DOHH2 (cell line): ENCODE data around the gene ADAMTS13.

Source experiments
- H3F3A ChIP-seq: fragments of 200-600 bp; sonication (generic), shearing (Covaris generic); 2 replicates; pipeline ENCODE4 v1.6.0; 2016; ENCODE audit warnings: antibody characterized with exemption, mild to moderate bottlenecking; ENCODE audit not compliant: control insufficient read depth, insufficient read depth
- H3K27ac ChIP-seq: fragments of 200-600 bp; sonication (generic); 2 replicates; pipeline ENCODE4 v1.5.1; 2014; ENCODE audit warnings: low read depth, mild to moderate bottlenecking, low read length, moderate library complexity
- H3K27me3 ChIP-seq: fragments of 200-600 bp; sonication (generic); 2 replicates; pipeline ENCODE4 v1.6.1; 2014; ENCODE audit warnings: mild to moderate bottlenecking, low read length, mixed read lengths; ENCODE audit not compliant: control insufficient read depth
- H3K36me3 ChIP-seq: fragments of 200-600 bp; sonication (generic); 2 replicates; pipeline ENCODE4 v1.6.1; 2014; ENCODE audit warnings: mild to moderate bottlenecking, low read length, moderate library complexity, mixed read lengths; ENCODE audit not compliant: control insufficient read depth
- H3K4me1 ChIP-seq: fragments of 200-600 bp; sonication (generic); 2 replicates; pipeline ENCODE4 v1.6.1; 2014; ENCODE audit warnings: mild to moderate bottlenecking, low read length, mixed read lengths; ENCODE audit not compliant: control insufficient read depth
- H3K4me2 ChIP-seq: fragments of 200-600 bp; sonication (generic); 2 replicates; pipeline ENCODE4 v1.6.0; 2014; ENCODE audit warnings: mild to moderate bottlenecking, low read length, moderate library complexity
- H3K4me3 ChIP-seq: fragments of 200-600 bp; sonication (generic); 2 replicates; pipeline ENCODE4 v1.5.1; 2014; ENCODE audit warnings: mild to moderate bottlenecking, low read length, mixed read lengths
- H3K79me2 ChIP-seq: fragments of 200-600 bp; sonication (generic); 2 replicates; pipeline ENCODE4 v1.6.1; 2014; ENCODE audit warnings: mild to moderate bottlenecking, low read length, mixed read lengths; ENCODE audit not compliant: control insufficient read depth
- H3K9me2 ChIP-seq: fragments of 200-600 bp; sonication (generic); replicated peaks from 2 replicates; pipeline ENCODE4 v1.6.1; 2014; ENCODE audit warnings: mild to moderate bottlenecking, low read length, mixed read lengths; ENCODE audit not compliant: control insufficient read depth
- H3K9me3 ChIP-seq: fragments of 200-600 bp; sonication (generic); 2 replicates; pipeline ENCODE4 v1.6.1; 2014; ENCODE audit warnings: antibody characterized with exemption, low read length, mixed read lengths; ENCODE audit not compliant: control insufficient read depth, insufficient read depth
- H4K20me1 ChIP-seq: fragments of 200-600 bp; sonication (generic); 2 replicates; pipeline ENCODE4 v1.6.0; 2014; ENCODE audit warnings: low read depth, mild to moderate bottlenecking, antibody characterized with exemption, low read length, moderate library complexity; ENCODE audit not compliant: control insufficient read depth, insufficient read depth
- CTCF ChIP-seq: fragments of 200-600 bp; sonication (generic); IDR thresholded peaks from one replicate; pipeline ENCODE4 v1.5.1; 2014; ENCODE audit warnings: antibody characterized with exemption, mild to moderate bottlenecking, low read depth, low read length; ENCODE audit not compliant: poor library complexity, severe bottlenecking
- EZH2phosphoT487 ChIP-seq: fragments of 200-600 bp; sonication (generic); IDR thresholded peaks from 2 replicates; pipeline ENCODE4 v1.6.1; 2017; ENCODE audit warnings: borderline replicate concordance, mild to moderate bottlenecking, antibody characterized with exemption, low read length, moderate library complexity, mixed read lengths

The ADAMTS13 gene

GRCh38 chr9:133382507-133383141, 39.5 kb upstream of the ADAMTS13 start:
- Histone ChIP-seq H3K79me2 (no peaks in the 10 kb centered on the region), H4K20me1 (no peaks in the 10 kb centered on the region), H3K4me1 (peaks cover 8% of the 10 kb centered on the region), H3K4me3 (no peak overlapping the region), H3K9me3 (peaks cover 10% of the 10 kb centered on the region; the same call in 1 of the 2 replicates), H3K36me3 (no peaks in the 10 kb centered on the region), H3F3A (no peaks in the 10 kb centered on the region), H3K9me2 (no peaks in the 10 kb centered on the region), H3K4me2 (no peak overlapping the region), H3K27me3 (peaks cover 5% of the 10 kb centered on the region; the same call in 1 of the 2 replicates), H3K27ac (no peak overlapping the region)
- TF ChIP-seq EZH2phosphoT487 = no peak
- no peak for TF ChIP-seq CTCF

- Histone ChIP-seq H3K9me3 (peaks cover 10% of the 10 kb centered on the region; the same call in 1 of the 2 replicates), H3K27ac (no peak overlapping the region), H3K9me2 (no peaks in the 10 kb centered on the region), H4K20me1 (no peaks in the 10 kb centered on the region), H3K79me2 (no peaks in the 10 kb centered on the region), H3K36me3 (no peaks in the 10 kb centered on the region), H3F3A (no peaks in the 10 kb centered on the region), H3K4me2 (no peak overlapping the region), H3K4me3 (no peak overlapping the region), H3K4me1 (no peaks in the 10 kb centered on the region; the same call in 1 of the 2 replicates), H3K27me3 (no peaks in the 10 kb centered on the region; the same call in 1 of the 2 replicates)
- no peak for TF ChIP-seq EZH2phosphoT487
- TF ChIP-seq CTCF = no peak
Measured at GRCh38 chr9:133383438-133383837, 38.7 kb upstream of the ADAMTS13 start.

- Histone ChIP-seq H3K4me1 (no peaks in the 10 kb centered on the region), H3K4me2 (no peak overlapping the region), H3K9me3 (peaks cover 10% of the 10 kb centered on the region; the same call in 1 of the 2 replicates), H3F3A (no peaks in the 10 kb centered on the region), H3K27ac (no peak overlapping the region), H3K9me2 (no peaks in the 10 kb centered on the region), H3K79me2 (no peaks in the 10 kb centered on the region), H3K27me3 (no peaks in the 10 kb centered on the region), H4K20me1 (no peaks in the 10 kb centered on the region), H3K36me3 (no peaks in the 10 kb centered on the region), H3K4me3 (no peak overlapping the region)
- TF ChIP-seq EZH2phosphoT487 (no peak), CTCF (no peak)
Measured at GRCh38 chr9:133384736-133385321, 37.3 kb upstream of the ADAMTS13 start.
